NCI-H187 (cell line): ENCODE data around the gene CCHCR1.
"Not testable (repeated sequence)": the region's sequence is repeated elsewhere in the genome, so short reads cannot be mapped to it uniquely, and the experiment has no call there.

Source experiments
- DNase-seq, 2 experiments: peaks; one replicate each; lab custom pipeline; 2025; lab: John Stamatoyannopoulos, UW

Gene CCHCR1, protein sequence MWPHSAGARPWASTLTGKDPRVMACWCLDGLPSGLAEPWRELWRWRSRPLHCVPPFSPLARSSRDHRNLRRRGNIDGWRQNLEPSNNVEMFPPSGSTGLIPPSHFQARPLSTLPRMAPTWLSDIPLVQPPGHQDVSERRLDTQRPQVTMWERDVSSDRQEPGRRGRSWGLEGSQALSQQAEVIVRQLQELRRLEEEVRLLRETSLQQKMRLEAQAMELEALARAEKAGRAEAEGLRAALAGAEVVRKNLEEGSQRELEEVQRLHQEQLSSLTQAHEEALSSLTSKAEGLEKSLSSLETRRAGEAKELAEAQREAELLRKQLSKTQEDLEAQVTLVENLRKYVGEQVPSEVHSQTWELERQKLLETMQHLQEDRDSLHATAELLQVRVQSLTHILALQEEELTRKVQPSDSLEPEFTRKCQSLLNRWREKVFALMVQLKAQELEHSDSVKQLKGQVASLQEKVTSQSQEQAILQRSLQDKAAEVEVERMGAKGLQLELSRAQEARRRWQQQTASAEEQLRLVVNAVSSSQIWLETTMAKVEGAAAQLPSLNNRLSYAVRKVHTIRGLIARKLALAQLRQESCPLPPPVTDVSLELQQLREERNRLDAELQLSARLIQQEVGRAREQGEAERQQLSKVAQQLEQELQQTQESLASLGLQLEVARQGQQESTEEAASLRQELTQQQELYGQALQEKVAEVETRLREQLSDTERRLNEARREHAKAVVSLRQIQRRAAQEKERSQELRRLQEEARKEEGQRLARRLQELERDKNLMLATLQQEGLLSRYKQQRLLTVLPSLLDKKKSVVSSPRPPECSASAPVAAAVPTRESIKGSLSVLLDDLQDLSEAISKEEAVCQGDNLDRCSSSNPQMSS

DNA sequence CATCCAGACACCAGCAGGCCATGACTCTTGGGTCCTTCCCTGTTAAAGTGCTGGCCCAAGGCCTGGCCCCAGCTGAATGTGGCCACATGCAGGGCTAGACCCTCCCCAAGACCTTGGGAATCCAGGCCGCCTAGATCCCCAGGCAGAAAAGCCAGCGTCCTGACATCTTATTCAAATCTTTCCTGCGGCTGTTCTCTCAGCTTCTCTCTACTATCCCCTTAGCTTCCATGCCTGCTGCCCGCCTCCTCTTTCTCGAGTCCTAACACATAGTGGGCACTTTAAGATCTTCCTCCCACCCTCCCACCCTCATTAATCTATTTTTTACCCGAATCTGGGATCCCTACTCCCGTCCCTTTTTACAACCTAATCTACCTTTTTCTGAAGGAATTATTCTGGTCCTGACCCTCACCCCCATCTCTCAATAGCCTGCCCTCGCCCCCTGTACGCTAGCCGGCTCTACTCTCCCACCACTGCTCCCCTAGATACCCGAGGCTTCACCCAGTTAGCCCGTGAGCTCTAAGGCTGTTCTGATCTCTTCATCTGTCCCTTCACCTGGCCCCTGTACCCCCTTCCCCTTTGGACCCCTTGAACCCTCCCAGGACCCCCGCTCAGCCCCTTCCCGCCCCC, at the start of gene CCHCR1:
Gene CCHCR1, minus strand, starts transcription at position 290 of the 627 bp plus-strand sequence. Its CDS starts 202 bp downstream, at position 88.
- no peak for DNase-seq

DNA sequence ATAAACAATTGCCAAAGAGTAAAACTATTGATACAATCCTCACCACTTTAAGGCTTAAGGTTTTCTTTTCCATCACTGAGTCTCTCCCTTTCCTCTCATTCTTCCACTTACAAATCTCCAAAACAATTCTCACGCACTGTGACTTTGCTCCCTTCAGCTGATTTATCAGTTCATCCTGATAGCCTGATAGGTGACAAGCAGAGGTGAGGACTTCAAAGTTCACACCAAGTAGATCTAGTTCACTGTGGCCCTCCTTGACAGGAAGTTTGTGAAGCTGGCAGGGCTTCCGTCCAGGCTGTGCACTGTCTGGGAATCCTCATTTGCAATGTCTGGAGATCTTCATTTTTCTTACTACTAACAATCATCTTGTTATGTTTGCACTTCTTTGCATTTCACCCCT, 48.0 kb upstream of the CCHCR1 start:
- DNase-seq, result no peak

DNA sequence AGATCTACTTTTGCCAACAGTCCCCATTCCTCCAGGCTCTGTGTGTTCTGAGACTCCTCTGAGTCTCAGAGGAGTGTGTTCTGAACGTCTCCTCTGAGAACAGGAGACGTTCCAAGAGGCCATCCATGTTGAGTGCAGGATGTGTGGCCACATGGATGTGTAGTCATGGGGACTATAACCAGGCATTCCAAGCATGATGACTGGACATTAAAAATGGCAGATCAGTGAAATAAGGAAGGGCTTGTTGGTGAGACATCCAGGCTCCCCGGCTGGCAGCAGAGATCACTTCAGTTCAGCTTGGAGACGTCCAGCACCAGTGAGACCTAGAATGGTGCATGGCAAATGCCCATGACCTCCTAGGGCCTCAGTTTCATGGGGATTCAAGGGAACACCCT, 47.1 kb upstream of the CCHCR1 start:
- no peak for DNase-seq

DNA sequence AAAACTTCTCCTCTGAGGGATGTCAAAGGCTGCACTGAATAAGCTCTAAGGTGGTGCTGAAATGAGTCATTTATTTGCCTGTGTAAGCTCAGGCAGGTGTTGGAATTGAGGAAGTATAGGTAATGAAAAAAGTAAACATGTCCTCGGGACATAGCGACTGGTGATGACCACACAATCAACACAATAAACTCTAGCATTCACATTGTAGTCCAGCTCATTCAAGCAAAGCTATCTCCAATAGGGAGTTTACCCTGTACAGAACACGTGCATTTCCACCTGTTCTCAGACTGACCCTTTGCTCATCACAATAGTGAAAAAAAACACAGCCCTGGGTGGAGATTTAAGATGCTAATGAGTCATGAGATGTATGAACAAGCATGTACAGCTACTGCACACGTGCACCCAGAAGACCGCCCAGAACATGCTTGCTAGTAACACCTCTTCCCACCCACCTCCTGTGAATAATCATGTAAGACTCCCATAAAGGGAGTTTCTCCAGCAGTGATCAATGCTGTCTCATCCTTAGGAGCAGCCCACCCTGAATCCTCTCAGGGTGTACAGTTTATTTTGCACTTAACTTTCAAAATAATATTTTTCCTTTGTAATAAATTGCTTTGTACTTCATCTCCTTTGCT, 45.9 kb upstream of the CCHCR1 start:
- DNase-seq, result peak in 1 of 2 experiments; percentile 48

DNA sequence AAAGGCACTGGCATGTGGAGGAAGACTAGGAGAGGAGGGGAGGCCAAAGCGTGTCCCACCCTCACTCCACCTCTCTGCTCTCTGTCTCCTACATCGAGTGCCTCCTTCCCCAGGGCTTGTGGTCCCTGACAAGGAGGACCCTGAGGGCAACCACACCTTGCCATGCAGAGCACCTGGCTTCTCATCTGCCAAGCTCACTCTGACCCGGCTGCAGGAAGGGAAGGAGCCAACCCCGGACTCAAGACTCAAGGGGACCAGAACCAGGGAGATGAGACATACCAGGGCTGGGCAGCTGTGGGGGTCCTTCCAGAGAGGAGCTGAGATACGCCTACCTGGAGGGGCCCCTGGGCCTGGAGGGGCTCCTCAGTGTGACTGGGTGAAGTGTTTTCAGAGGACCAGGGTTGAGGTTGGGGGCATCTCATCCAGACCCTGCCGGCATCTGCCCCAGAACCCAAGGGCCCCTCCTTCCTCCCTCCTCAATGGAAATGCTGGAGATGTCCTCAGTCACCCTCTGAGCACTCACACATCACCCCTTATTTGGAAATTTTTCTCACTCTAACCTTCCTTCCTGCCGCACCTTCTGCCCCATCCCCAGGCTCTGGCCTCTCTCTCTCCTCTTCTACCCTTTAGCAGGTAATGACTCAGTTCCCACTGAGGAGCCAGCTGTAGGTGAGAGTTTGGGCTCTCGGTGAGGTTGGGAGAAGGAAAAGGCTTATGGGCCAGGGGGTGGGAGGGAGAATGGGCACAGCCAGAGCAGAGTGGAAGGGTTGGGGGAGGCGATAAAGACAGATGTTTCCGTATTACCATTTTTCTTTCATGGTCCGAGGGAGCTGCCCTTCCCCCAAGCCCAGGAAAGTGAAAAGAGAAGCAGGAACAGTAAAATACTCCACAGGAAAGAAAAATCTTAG, 44.9 kb upstream of the CCHCR1 start:
- no peak for DNase-seq

DNA sequence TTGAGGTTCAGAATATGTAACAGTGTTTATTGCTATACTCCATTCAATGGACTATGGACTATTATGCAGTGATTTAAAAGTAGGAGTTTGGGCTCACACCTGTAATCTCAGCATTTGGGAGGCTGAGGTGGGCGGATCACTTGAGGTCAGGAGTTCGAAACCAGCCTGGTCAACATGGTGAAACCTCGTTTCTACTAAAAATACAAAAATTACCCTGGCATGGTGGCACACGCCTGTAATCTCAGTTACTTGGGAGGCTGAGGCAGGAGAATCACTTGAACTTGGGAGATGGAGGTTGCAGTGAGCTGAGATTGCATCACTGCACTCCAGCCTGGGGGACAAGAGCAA, 41.5 kb upstream of the CCHCR1 start:
- DNase-seq, result not testable (repeated sequence)

DNA sequence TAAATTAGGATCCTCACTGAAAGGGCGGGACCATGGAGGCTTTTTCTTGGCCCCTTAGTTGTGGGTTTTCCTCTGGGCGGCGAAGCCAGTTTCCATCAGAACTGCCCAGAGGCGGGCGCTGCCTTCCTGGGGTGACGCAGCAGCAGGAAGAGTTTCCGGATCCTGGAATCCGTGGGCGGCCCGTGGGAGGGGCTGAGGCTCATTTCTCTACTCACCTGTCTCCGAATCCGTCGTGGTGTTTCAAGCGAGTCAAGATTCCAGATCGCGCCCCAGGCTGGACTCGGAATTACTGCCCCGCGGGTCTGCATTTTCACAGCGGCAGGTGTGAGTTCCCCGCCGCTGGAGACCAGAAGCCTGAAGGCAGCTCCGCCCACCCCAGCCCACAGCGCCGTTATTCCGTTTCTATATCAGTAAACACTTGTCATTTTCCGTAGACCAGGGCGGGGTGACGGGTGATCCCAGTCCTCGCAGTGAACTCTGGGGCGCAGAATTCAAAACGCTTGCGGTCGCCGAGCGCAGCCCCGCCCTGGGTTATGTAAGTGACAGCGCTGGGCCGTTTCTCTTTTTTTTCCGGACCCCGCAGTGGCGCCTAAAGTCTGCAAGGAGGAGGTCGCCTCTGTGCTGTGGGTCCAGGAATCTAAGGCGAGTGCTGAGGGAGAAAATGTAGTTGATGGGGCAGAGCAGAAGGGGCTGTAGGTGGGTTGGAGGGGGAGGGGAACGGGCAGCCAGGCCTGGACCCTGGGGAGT, 40.1 kb upstream of the CCHCR1 start:
- DNase-seq, result peak; percentile 89 to 93

DNA sequence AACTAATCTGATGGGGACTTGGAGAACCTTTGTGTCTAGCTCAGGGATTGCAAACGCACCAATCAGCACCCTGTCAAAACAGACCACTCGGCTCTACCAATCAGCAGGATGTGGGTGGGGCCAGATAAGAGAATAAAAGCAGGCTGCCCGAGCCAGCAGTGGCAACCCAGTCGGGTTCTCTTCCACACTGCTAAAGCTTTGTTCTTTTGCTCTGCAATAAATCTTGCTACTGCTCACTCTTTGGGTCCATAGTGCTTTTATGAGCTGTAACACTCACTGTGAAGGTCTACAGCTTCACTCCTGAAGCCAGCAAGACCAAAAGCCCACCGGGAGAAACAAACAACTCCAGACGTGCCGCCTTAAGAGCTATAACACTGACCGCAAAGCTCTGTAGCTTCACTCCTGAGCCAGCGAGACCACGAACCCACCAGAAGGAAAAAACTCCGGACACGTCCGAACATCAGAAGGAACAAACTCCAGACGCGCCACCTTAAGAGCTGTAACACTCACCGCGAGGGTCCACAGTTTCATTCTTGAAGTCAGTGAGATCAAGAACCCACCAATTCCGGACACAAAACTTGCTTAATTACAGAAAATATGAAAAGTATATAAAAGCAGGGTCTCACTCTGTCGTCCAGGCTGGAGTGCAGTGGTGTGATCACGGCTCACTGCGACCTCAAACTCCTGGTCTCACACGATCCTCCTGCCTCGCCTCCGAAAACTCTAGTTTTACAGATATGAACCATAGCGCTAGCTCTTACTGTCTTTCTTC, 38.8 kb upstream of the CCHCR1 start:
- not testable (repeated sequence) for DNase-seq

DNA sequence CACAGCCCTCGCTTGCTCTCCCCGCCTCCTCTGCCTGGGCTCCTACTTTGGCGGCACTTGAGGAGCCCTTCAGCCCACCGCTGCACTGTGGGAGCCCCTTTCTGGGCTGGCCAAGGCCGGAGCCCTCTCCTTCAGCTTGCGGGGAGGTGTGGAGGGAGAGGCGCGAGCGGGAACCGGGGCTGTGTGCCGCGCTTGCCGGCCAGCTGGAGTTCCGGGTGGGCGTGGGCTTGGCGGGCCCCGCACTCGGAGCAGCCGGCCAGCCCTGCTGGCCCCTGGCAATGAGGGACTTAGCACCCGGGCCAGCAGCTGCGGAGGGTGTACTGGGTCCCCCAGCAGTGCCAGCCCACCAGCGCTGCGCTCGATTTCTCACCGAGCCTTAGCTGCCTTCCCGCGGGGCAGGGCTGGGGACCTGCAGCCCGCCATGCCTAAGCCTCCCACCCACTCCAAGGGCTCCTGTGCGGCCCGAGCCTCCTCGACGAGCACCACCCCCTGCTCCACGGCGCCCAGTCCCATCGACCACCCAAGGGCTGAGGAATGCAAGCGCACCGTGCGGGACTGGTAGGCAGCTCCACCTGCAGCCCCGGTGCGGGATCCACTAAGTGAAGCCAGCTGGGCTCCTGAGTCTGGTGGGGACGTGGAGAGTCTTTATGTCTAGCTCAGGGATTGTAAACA, 37.8 kb upstream of the CCHCR1 start:
- not testable (repeated sequence) for DNase-seq

DNA sequence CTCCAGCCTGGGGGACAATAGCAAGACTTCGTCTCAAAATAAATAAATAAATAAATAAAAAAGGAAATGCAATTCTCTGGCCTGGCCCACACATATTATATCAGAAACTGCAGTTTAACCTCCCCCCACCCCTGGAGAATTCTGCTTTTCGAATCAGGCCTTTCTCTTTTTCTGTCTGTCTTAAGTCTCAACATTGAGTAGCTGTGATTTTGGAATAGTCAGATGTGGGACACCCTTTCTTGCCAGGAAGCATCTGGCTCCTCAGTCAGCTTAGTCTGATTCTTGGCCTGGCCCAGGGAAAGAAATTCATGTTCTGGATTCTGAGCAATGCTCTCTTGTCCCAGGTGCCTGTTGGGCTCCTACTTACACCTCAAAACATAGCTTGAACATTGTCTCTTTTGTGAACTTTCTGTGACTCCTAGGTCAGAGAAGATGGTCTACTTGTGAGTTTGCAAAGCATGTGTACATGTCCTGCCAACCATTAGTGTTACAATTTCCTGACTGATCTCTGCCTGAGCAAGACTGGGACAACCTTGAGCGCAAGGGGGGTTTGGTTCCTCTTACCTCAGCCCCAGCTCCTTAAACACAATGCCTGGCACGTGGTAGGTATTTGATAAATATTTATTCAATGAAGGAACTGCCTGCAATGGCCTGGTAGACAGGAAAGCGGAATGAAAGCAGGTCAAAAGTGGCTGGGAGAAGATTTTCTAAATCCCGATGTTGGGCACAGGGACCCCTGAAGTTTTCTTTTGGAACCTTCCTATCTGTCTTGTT, 36.6 kb upstream of the CCHCR1 start:
- DNase-seq, result no peak

DNA sequence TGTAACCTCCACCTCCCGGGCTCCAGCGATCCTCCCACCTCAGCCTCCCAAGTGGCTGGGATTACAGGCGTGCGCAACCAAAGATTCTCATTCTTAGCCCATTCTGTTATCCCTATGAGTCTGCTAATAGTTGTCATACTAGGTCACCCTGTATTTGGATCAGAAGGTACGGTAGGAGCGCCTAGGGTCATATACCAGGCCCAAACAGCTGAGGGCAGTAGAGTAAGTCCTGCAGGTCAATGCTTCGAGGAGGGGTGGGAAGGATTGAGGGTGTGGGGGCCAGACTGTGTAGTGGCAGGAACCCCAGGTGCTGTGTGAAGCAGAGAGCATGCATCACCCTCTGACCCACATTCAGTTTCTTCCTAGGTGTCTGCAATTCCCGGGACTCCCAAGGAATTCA, 35.6 kb upstream of the CCHCR1 start:
- no peak for DNase-seq

DNA sequence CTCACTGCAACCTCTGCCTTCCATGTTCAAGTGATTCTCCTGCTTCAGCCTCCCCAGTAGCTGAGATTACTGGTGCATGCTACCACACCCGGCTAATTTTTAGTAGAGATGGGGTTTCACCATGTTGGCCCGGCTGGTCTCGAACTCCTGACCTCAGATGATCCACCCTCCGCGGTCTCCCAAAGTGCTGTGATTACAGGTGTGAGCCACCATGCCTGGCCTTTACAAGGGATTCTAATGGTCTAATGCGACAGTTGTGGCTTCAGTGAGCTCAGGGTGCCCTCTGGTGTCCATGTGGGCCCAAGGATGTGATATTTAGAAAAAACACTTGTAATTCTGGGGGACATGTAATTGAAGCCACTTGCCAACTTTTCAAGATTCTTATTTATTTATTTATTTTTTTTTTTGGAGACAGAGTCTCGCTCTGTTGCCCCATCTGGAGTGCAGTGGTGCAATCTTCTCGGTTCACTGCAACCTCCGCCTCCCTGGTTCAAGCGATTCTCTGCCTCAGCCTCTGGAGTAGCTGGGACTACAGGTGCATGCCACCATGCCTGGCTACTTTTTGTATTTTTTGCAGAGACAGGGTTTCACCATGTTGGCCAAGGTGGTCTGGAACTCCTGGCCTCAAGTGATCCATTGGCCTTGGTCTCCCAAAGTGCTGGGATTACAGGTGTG, 35.0 kb upstream of the CCHCR1 start:
- not testable (repeated sequence) for DNase-seq

DNA sequence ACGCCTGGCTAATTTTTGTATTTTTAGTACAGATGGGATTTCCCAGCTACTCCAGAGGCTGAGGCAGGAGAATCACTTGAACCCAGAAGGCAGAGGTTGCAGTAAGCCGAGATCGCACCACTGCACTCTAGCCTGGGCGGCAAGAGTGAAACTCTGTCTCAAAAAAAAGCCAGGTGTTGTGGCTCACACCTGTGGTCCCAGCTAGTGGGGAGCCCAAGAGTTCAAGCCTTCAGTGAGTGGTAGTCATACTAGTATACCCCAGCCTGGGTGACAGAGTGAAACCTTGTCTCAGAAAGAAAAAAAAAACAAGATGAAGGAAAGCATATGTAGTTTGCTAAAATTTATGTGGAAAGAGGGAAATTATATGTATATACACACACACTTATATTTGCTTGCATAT, 32.9 kb upstream of the CCHCR1 start:
- DNase-seq, result no peak

DNA sequence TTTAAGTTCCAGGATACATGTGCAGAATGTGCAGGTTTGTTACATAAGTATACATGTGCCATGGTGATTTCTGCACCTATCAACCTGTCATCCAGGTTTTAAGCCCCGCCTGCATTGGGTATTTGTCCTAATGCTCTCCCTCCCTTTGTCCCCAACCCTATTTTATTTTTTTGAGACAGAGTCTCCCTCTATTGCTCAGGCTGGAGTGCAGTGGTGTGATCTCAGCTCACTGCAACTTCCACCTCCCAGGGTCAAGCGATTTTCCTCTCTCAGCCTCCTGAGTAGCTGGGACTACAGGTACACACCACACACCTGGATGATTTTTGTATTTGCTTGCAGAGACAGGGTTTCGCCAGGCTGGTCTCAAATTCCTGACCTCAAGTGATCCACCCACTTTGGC, 31.6 kb upstream of the CCHCR1 start:
- not testable (repeated sequence) for DNase-seq

DNA sequence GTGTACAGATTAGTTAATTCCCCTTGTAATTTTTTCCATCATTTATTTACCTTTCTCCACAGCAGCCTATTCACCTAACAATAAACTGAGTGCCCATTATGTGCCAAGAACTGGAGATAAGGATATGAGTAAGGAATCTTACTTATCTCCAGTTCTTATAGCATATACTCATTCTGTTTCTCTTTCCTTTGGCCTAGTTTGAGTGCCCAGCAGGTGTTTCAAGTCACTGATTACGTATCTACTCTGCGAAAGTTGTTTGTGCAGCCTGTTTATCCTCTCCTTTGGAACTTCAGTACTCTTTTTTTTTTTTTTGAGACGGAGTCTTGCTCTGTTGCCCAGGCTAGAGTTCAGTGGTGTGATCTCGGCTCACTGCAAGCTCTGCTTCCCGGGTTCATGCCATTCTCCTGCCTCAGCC, 30.2 kb upstream of the CCHCR1 start:
- DNase-seq, result no peak

DNA sequence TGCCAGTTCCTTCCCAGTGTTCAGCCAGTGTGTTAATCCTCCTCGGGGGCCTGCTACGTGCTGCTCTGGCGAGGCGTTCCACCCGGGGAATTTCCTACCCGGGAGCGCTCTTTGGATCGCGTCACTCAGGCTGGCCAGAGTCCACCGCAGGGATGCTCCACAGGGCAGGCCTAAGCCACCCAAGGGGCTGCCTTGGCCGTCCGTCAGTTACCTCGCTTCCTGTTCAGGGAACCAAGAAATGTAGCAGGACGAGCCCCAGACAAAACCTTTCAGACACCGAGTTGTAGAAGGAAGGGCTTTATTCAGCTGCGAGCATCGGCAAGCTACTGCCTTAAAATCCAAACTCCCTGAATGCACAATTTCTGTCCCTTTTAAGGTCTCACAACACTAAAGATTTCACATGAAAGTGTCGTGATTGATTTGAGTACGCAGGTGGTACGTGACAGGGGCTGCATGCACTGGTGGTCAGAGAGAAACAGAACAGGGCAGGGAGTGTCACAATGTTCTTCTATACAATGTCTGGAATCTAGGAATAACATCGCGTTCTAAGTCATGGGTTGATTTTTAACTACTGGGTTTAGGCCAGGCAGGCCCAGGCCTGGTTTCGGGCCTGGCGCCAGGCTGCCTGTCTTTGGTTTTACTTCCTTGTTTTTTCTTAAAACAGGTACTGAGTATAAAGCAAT, 28.6 kb upstream of the CCHCR1 start:
- DNase-seq, result no peak

DNA sequence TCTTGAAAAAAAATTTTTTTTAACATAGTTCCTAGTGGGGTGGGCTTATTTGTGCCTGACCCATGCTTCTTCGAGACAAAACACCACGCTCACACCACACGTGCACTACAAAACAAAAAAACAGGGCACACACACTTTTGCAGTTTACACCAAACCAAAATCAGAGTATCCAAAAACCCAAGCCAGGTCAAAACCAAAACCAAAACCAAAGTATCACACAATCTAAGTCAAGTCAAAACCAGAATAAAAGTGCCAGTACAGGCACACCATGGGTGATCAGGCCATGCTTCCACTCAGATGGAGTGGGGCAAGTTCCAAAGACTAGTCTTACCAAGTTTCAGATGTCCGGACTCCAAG, 28.1 kb upstream of the CCHCR1 start:
- not testable (repeated sequence) for DNase-seq
